ENCODE results near the gene SLC9A9.

Gene SLC9A9

GRCh38 chr3:143590660-143591059 is 257.6 kb downstream of the SLC9A9 start:
- H3K4me3 ChIP-seq (ENCODE audit: insufficient read depth, low read depth, low read length, poor library complexity, severe bottlenecking), result no peak overlapping the region
- H3K9me3 ChIP-seq (ENCODE audit: control insufficient read depth, low read length), result no peaks in the 10 kb centered on the region
- no peaks in the 10 kb centered on the region for H3K4me1 ChIP-seq (ENCODE audit: control insufficient read depth, insufficient read depth, low read length, poor library complexity, severe bottlenecking)
- no peak for DNase-seq
- no peak overlapping the region for H3K27ac ChIP-seq (ENCODE audit: insufficient read depth, low read length, poor library complexity, severe bottlenecking)
- H3K27me3 ChIP-seq (replicated peaks; ENCODE audit: control insufficient read depth, insufficient read depth, low read length, poor library complexity, severe bottlenecking), result no peaks in the 10 kb centered on the region
- no peaks in the 10 kb centered on the region for H3K36me3 ChIP-seq (ENCODE audit: control insufficient read depth, insufficient read depth, low read length)

DNA sequence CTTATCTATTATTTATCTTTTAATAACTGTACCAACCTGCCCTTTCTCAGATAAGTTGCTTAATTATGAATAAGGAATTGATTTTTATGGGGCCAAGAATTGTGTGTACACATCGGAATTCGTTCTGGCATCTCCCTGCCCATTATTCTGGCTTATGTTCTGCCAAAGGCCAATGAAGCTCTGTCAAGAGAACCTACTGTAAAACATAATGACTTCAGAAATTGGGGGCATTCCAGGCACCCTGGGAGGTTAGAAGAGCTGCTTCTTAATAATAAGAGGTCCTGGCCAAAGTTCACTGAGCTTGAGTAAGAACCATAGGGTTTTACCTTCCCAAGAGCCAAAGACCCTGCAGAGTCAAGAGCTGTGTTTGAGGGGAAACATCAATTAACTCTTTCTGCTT is 261.7 kb downstream of the SLC9A9 start:
- Histone ChIP-seq H3K27me3 (replicated peaks; ENCODE audit: control insufficient read depth, insufficient read depth, low read length, poor library complexity, severe bottlenecking) (no peaks in the 10 kb centered on the region), H3K4me1 (ENCODE audit: control insufficient read depth, insufficient read depth, low read length, poor library complexity, severe bottlenecking) (no peaks in the 10 kb centered on the region), H3K36me3 (ENCODE audit: control insufficient read depth, insufficient read depth, low read length) (no peaks in the 10 kb centered on the region), H3K4me3 (ENCODE audit: insufficient read depth, low read depth, low read length, poor library complexity, severe bottlenecking) (no peak overlapping the region), H3K27ac (ENCODE audit: insufficient read depth, low read length, poor library complexity, severe bottlenecking) (no peak overlapping the region), H3K9me3 (ENCODE audit: control insufficient read depth, low read length) (no peaks in the 10 kb centered on the region)
- DNase-seq, result no peak

DNA sequence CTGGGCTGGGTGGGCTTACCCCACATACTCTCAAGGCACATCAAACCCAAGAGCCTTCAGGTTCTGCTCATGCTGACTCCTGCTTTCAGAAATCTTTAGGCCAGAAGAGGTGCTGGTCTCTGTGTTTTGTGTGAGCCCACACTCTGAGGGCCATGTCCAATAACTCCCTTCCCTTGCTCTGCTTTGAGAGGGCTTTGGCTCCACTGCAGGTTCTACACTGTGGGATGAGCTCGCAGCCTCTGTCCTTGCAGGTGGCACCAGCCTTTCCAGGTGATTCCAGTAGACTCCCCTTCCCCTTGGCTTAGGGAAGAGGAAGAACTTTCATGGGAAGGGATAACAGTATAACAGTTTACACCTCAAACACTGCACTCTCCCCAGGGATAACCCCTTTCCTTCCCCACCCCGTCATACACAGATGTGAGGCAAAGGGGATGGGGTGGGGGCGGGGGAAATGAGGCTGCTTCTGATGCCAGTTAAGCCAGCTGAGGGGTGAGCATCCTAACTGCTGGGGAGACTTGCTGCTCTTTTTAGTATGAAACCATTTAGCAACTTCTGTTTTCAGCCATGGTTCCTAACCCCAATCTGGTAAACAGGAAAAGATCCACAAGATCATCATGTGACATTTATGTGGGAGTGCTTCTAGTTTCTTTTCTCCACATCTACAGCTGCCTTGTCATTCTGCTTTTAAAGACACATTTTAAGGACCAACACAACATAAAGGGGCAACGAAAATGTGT is 262.4 kb downstream of the SLC9A9 start:
- DNase-seq, result no peak
- no peak overlapping the region for H3K4me3 ChIP-seq (ENCODE audit: insufficient read depth, low read depth, low read length, poor library complexity, severe bottlenecking)
- H3K4me1 ChIP-seq (ENCODE audit: control insufficient read depth, insufficient read depth, low read length, poor library complexity, severe bottlenecking), result no peaks in the 10 kb centered on the region
- H3K27ac ChIP-seq (ENCODE audit: insufficient read depth, low read length, poor library complexity, severe bottlenecking), result no peak overlapping the region
- no peaks in the 10 kb centered on the region for H3K36me3 ChIP-seq (ENCODE audit: control insufficient read depth, insufficient read depth, low read length)
- H3K27me3 ChIP-seq (replicated peaks; ENCODE audit: control insufficient read depth, insufficient read depth, low read length, poor library complexity, severe bottlenecking), result no peaks in the 10 kb centered on the region
- H3K9me3 ChIP-seq (ENCODE audit: control insufficient read depth, low read length), result no peaks in the 10 kb centered on the region

DNA sequence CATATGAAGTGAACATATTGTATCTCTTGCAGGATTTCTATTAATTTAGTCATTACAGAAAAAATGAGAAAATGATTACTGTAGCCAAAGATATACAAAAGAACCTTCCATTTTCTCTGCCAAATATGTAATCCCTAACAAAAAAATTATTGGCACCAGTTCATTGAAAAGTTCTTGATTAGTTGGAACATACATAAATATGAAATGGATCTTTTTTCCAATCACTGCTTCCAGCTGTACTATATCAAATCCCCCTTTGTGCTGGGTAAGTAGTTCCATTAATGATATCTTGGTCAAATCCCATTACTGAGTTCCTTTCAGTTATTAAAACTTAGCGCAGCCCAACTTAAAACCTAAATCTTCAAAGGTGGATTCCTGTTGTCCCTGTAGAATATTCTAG is 263.8 kb downstream of the SLC9A9 start:
- H3K27me3 ChIP-seq (replicated peaks; ENCODE audit: control insufficient read depth, insufficient read depth, low read length, poor library complexity, severe bottlenecking), result no peaks in the 10 kb centered on the region
- no peak overlapping the region for H3K27ac ChIP-seq (ENCODE audit: insufficient read depth, low read length, poor library complexity, severe bottlenecking)
- DNase-seq, result no peak
- no peaks in the 10 kb centered on the region for H3K4me1 ChIP-seq (ENCODE audit: control insufficient read depth, insufficient read depth, low read length, poor library complexity, severe bottlenecking)
- H3K36me3 ChIP-seq (ENCODE audit: control insufficient read depth, insufficient read depth, low read length), result peaks cover 5% of the 10 kb centered on the region
- H3K4me3 ChIP-seq (ENCODE audit: insufficient read depth, low read depth, low read length, poor library complexity, severe bottlenecking), result no peak overlapping the region
- H3K9me3 ChIP-seq (ENCODE audit: control insufficient read depth, low read length), result no peaks in the 10 kb centered on the region

- Histone ChIP-seq H3K4me1 (ENCODE audit: control insufficient read depth, insufficient read depth, low read length, poor library complexity, severe bottlenecking) (no peaks in the 10 kb centered on the region), H3K36me3 (ENCODE audit: control insufficient read depth, insufficient read depth, low read length) (peaks cover 5% of the 10 kb centered on the region), H3K27me3 (replicated peaks; ENCODE audit: control insufficient read depth, insufficient read depth, low read length, poor library complexity, severe bottlenecking) (no peaks in the 10 kb centered on the region), H3K9me3 (ENCODE audit: control insufficient read depth, low read length) (no peaks in the 10 kb centered on the region), H3K27ac (ENCODE audit: insufficient read depth, low read length, poor library complexity, severe bottlenecking) (no peak overlapping the region), H3K4me3 (ENCODE audit: insufficient read depth, low read depth, low read length, poor library complexity, severe bottlenecking) (no peak overlapping the region)
- DNase-seq, result no peak
These were observed 266.1 kb downstream of the SLC9A9 start for GRCh38 chr3:143581972-143582722.

DNA sequence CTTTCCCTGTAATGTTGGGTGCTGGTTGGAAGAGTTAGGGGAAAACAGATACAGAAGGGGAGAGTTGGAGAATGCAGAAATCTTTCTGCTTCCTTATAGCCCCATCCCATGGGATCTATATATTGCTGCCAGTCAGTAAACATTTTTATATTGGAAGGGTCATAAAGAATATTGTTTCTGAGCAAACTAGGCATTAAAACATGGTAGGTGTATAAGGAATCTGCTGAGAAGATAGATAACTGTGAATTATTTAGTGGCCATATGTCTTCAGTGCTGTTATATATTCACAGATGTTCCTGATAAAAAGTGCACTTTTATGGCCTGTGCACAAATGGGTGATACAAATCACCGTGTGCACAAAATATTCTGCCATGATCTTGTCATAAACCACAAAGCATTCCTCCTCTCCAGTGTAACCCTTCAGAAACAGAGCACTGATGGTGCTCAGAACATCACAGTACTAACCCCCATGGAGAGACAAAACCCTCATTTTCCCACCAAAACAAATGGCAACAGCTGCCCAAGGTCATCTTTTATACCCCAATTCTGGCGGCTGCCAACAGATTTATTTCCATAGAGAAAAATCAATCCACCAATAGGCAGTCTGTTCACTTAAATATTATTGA is 269.3 kb downstream of the SLC9A9 start:
- Histone ChIP-seq H3K4me1 (ENCODE audit: control insufficient read depth, insufficient read depth, low read length, poor library complexity, severe bottlenecking) (no peaks in the 10 kb centered on the region), H3K27ac (ENCODE audit: insufficient read depth, low read length, poor library complexity, severe bottlenecking) (no peak overlapping the region), H3K9me3 (ENCODE audit: control insufficient read depth, low read length) (no peaks in the 10 kb centered on the region), H3K27me3 (replicated peaks; ENCODE audit: control insufficient read depth, insufficient read depth, low read length, poor library complexity, severe bottlenecking) (no peaks in the 10 kb centered on the region), H3K36me3 (ENCODE audit: control insufficient read depth, insufficient read depth, low read length) (peaks cover 10% of the 10 kb centered on the region), H3K4me3 (ENCODE audit: insufficient read depth, low read depth, low read length, poor library complexity, severe bottlenecking) (no peak overlapping the region)
- no peak for DNase-seq

- H3K4me3 ChIP-seq (ENCODE audit: insufficient read depth, low read depth, low read length, poor library complexity, severe bottlenecking), result no peak overlapping the region
- H3K4me1 ChIP-seq (ENCODE audit: control insufficient read depth, insufficient read depth, low read length, poor library complexity, severe bottlenecking), result no peaks in the 10 kb centered on the region
- no peak overlapping the region for H3K27ac ChIP-seq (ENCODE audit: insufficient read depth, low read length, poor library complexity, severe bottlenecking)
- H3K9me3 ChIP-seq (ENCODE audit: control insufficient read depth, low read length), result no peaks in the 10 kb centered on the region
- no peak for DNase-seq
- H3K27me3 ChIP-seq (replicated peaks; ENCODE audit: control insufficient read depth, insufficient read depth, low read length, poor library complexity, severe bottlenecking), result no peaks in the 10 kb centered on the region
- peaks cover 12% of the 10 kb centered on the region for H3K36me3 ChIP-seq (ENCODE audit: control insufficient read depth, insufficient read depth, low read length)
These were observed 271.5 kb downstream of the SLC9A9 start for GRCh38 chr3:143576568-143577270.

GRCh38 chr3:143574933-143575332 is 273.3 kb downstream of the SLC9A9 start:
- no peak for DNase-seq
- Histone ChIP-seq H3K36me3 (ENCODE audit: control insufficient read depth, insufficient read depth, low read length) (peaks cover 8% of the 10 kb centered on the region), H3K9me3 (ENCODE audit: control insufficient read depth, low read length) (no peaks in the 10 kb centered on the region), H3K4me3 (ENCODE audit: insufficient read depth, low read depth, low read length, poor library complexity, severe bottlenecking) (no peak overlapping the region), H3K27ac (ENCODE audit: insufficient read depth, low read length, poor library complexity, severe bottlenecking) (no peak overlapping the region), H3K27me3 (replicated peaks; ENCODE audit: control insufficient read depth, insufficient read depth, low read length, poor library complexity, severe bottlenecking) (no peaks in the 10 kb centered on the region), H3K4me1 (ENCODE audit: control insufficient read depth, insufficient read depth, low read length, poor library complexity, severe bottlenecking) (no peaks in the 10 kb centered on the region)

- no peaks in the 10 kb centered on the region for H3K27me3 ChIP-seq (replicated peaks; ENCODE audit: control insufficient read depth, insufficient read depth, low read length, poor library complexity, severe bottlenecking)
- no peak overlapping the region for H3K27ac ChIP-seq (ENCODE audit: insufficient read depth, low read length, poor library complexity, severe bottlenecking)
- no peaks in the 10 kb centered on the region for H3K4me1 ChIP-seq (ENCODE audit: control insufficient read depth, insufficient read depth, low read length, poor library complexity, severe bottlenecking)
- no peaks in the 10 kb centered on the region for H3K9me3 ChIP-seq (ENCODE audit: control insufficient read depth, low read length)
- no peak overlapping the region for H3K4me3 ChIP-seq (ENCODE audit: insufficient read depth, low read depth, low read length, poor library complexity, severe bottlenecking)
- peaks cover 7% of the 10 kb centered on the region for H3K36me3 ChIP-seq (ENCODE audit: control insufficient read depth, insufficient read depth, low read length)
- DNase-seq, result no peak
These were observed 274.5 kb downstream of the SLC9A9 start for GRCh38 chr3:143573610-143574303.

Measured in effector memory CD4-positive, alpha-beta T cell (primary cell).